ENCODE measurements around the gene VPS37C. TPM values are rescaled to one million over a fixed set of nuclear protein-coding genes. Genes with fewer than 3 reads are reported as not detected.

The VPS37C gene
- total RNA-seq, 1 experiment from 2014 or later = 19.0 TPM

- H4K8ac ChIP-seq (replicated peaks; ENCODE audit: insufficient read length, low read depth, low read length) = no peak overlapping the region
- H3K23me2 ChIP-seq (ENCODE audit: insufficient read length, low read depth, low read length, poor library complexity, severe bottlenecking) = no peaks in the 10 kb centered on the region
- no peaks in the 10 kb centered on the region for H3K27me3 ChIP-seq (ENCODE audit: insufficient read depth, low read length)
- no peak overlapping the region for H2BK12ac ChIP-seq (ENCODE audit: insufficient read length, low read depth, low read length)
- no peak overlapping the region for H3K4ac ChIP-seq (ENCODE audit: low read depth, low read length)
- no peaks in the 10 kb centered on the region for H3K79me1 ChIP-seq (ENCODE audit: insufficient read depth, low read depth, low read length, poor library complexity, severe bottlenecking)
- no peak overlapping the region for H2BK20ac ChIP-seq (ENCODE audit: low read depth, low read length, poor library complexity, severe bottlenecking)
- no peak overlapping the region for H2BK120ac ChIP-seq (ENCODE audit: low read depth, low read length, poor library complexity, severe bottlenecking)
- Mint-ChIP-seq H3K27me3 (ENCODE audit: low read depth) (peaks cover 7% of the 10 kb centered on the region), H3K36me3 (ENCODE audit: insufficient read depth in 1 of 3, low read depth in 3 of 3) (0 out of 7 replicates have a peak, but pooled peaks cover 0 to 4% (median 0%) of the 10 kb centered on the region in 3 experiments), H3K4me1 (peaks cover 25 to 37% of the 10 kb centered on the region in 2 experiments), H3K27ac (no peak overlapping the region), H3K4me3 (no peak overlapping the region), H3K9me3 (peaks cover 4 to 5% of the 10 kb centered on the region in 2 experiments; a peak in 3 of 5 replicates)
- no peak overlapping the region for H3K18ac ChIP-seq (ENCODE audit: insufficient read length, low read depth, low read length)
- H3K27ac ChIP-seq (ENCODE audit: insufficient read length, low read depth, low read length) = no peak overlapping the region
- H4K20me1 ChIP-seq (ENCODE audit: control insufficient read depth, insufficient read depth, insufficient read length) = no peaks in the 10 kb centered on the region
- no peaks in the 10 kb centered on the region for H3K4me1 ChIP-seq (ENCODE audit: insufficient read depth, low read length)
- H3K79me2 ChIP-seq (ENCODE audit: insufficient read depth, low read length) = no peaks in the 10 kb centered on the region
- no peak overlapping the region for H3K23ac ChIP-seq (ENCODE audit: insufficient read length, low read depth, low read length)
- H4K91ac ChIP-seq (ENCODE audit: insufficient read length, low read depth, low read length) = no peak overlapping the region
- H3K9ac ChIP-seq (ENCODE audit: extremely low read depth, insufficient read length, low read length) = no peak overlapping the region
- H2AK5ac ChIP-seq (ENCODE audit: insufficient read length, low read length) = no peak overlapping the region
- H3K9me3 ChIP-seq (ENCODE audit: control insufficient read depth, low read depth, low read length) = no peaks in the 10 kb centered on the region
- no peak overlapping the region for H2BK5ac ChIP-seq (ENCODE audit: insufficient read length, low read length)
- H2AFZ ChIP-seq (ENCODE audit: low read length) = no peak overlapping the region
- H3T11ph ChIP-seq (ENCODE audit: low read length) = no peak overlapping the region
- no peak overlapping the region for H3K56ac ChIP-seq (ENCODE audit: insufficient read length, low read depth, low read length)
- WGBS (ENCODE audit: extremely low coverage, insufficient read length, low lambda C conversion rate) = no CpG with 5 or more reads among the region's 4 CpGs
- no peak overlapping the region for H2BK15ac ChIP-seq (ENCODE audit: low read depth, low read length)
- no peak overlapping the region for H3K4me2 ChIP-seq (ENCODE audit: insufficient read depth, insufficient read length, low read length)
- H3K14ac ChIP-seq (ENCODE audit: insufficient read depth, low read length) = no peak overlapping the region
- no peak overlapping the region for H4K5ac ChIP-seq (ENCODE audit: insufficient read length, low read depth, low read length)
- no peak for TF ChIP-seq CTCF (conservative IDR thresholded peaks at IDR 0.05)
- no peak for DNase-seq
Measured at GRCh38 chr11:61163021-61163420, 1.8 kb upstream of the VPS37C start.
